Measurements from ENCODE around the gene AFTPH.
A peak's percentile ranks its signal among the peaks of the same experiment; 100 is the strongest.

AFTPH gene, protein sequence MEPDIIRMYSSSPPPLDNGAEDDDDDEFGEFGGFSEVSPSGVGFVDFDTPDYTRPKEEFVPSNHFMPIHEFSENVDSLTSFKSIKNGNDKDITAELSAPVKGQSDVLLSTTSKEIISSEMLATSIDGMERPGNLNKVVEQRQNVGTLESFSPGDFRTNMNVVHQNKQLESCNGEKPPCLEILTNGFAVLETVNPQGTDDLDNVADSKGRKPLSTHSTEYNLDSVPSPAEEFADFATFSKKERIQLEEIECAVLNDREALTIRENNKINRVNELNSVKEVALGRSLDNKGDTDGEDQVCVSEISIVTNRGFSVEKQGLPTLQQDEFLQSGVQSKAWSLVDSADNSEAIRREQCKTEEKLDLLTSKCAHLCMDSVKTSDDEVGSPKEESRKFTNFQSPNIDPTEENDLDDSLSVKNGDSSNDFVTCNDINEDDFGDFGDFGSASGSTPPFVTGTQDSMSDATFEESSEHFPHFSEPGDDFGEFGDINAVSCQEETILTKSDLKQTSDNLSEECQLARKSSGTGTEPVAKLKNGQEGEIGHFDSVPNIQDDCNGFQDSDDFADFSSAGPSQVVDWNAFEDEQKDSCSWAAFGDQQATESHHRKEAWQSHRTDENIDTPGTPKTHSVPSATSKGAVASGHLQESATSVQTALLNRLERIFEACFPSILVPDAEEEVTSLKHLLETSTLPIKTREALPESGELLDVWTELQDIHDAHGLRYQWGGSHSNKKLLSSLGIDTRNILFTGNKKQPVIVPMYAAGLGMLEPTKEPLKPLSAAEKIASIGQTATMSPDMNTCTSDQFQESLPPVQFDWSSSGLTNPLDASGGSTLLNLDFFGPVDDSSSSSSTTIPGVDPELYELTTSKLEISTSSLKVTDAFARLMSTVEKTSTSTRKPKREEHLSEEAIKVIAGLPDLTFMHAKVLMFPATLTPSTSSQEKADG

DNA sequence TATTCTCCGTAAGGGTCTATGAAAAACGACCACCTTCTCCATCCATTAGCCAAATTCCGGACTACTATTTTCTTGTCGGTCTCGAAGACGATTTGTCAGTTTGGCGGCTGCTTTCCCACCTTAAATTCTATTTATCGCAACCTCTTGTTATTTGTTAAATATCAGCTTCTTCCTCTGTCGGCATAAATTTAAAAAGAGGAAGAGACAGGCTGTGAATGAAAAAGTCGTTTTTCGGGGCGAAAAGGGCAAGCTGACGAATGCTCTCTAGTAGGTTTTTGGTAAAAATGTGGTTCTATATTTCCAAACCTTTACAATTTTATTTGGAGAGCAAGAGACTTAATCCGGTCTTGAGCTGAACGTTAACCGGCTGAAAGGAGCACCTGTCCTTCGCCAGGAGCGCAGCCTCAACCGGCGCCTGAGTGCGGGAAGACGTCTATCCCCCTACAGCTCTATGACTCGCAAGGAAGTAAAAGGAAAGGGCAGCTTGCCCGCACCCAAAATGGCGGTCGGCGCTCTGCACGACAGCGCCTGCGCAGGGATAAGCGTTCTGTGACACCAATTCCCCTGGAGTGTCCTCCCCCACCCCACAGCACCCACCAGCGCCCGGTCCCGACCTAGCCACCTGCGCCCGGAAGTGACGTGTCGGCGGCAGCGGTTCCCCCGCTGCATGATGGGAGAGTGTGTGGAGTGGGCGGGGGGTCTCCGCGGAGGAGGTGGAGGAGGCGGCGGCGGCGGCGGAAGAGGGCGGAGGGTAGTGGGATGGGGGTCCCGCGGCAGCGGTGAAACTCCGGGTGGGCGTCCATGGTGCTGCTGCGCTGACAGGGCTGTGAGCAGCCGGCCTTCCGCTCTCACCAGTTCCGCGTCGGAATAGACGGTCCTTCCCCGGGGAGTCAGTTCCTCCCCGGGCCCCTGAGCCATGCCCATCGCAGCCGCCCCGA, at the start of gene AFTPH:
AFTPH (plus strand) TSS at position 663 of the 938 bp plus-strand sequence. CDS start 27,147 bp downstream, outside the sequence.
- peak; percentile 99 for DNase-seq (ENCODE audit: low spot score)

DNA sequence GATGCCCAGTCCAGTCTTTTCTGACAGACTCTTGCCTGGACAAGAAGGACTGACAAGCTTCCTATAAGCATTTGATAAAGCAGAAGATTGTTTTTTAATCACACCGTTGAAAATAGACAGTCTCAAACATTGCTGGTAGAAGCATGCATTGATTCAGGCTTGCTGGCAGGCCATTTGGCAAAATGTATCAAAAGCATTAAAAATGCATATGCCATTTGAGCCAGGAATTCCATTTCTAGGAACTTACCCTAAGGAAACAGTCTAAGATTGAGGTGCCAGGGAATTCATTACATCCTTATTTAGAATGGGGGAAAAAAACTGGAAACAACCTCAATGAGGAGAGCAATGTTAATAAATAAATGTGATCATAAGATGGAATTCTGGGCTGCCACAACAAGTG, 49.5 kb upstream of the AFTPH start:
- DNase-seq (ENCODE audit: low spot score) = no peak

DNA sequence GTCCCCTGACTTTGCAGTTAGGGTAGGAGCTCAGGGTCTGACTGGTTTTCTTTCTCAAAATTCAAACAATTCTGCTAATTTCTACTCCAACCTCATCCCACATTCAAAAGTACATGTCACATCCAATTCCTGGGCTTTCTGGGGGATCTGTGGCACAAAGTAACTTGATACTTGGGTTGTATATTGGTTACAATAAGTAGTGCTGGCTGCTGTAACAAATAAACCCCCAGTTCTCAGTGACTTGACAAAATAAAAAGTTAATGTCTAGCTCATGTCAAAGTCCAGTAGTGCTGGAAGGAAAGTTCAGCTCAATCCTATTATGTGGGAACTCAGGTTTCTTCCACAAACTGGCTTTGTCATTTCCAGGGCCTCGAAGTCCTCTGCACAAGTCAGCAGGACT, 47.1 kb upstream of the AFTPH start:
- no peak for DNase-seq (ENCODE audit: low spot score)

DNA sequence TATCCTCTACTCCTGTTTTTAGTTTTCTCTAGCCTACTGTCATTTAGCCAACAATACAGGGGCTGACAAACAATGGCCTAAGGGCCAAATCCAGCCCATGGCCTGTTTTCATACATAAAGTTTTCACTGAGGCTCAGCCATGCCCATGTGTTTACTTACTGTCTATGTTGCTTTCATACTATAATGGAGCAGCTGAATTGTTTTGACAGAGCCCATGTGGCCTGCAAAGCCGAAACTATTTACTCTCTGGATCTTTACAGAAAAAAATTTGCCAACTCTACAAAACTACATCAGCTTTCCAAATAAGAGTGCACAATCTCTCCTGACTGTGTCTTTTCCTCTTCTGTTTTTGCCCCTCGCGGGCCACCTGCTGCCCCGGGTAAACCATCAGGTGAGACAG, 46.1 kb upstream of the AFTPH start:
- DNase-seq (ENCODE audit: low spot score) = no peak

DNA sequence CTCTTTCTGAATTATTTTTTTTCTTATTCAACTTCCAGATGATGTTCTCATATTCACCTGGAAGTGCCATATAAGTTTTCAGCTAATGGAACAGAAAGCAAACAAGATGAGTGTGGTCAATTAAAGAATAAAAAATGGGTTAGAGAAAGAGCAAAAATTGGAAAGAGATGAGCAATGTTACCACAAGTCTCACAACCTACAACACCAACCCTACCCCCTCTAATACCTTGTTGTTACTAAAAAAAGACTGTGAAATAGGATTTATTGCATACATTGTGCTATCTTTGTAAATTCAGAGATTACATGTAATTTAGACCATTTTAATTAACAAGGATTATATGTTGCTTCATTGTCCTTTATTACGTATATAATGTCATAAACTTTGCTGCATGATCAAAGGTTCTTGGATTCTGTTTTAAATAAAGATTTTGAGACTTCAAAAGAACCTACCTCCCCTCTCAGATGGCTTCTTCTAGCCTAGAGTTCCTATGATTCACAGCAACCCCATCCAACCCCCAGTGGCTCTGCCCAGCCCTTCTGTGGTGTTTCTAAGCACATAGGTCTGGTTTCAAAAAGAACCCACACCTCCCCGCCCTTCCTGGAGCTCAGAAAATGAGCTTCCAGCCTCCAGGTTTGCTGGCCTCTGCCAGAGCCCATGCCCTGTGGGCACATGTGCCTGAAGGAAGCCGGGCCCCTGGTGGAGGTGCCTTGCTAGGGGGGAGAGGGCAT, 45.5 kb upstream of the AFTPH start:
- no peak for DNase-seq (ENCODE audit: low spot score)

DNA sequence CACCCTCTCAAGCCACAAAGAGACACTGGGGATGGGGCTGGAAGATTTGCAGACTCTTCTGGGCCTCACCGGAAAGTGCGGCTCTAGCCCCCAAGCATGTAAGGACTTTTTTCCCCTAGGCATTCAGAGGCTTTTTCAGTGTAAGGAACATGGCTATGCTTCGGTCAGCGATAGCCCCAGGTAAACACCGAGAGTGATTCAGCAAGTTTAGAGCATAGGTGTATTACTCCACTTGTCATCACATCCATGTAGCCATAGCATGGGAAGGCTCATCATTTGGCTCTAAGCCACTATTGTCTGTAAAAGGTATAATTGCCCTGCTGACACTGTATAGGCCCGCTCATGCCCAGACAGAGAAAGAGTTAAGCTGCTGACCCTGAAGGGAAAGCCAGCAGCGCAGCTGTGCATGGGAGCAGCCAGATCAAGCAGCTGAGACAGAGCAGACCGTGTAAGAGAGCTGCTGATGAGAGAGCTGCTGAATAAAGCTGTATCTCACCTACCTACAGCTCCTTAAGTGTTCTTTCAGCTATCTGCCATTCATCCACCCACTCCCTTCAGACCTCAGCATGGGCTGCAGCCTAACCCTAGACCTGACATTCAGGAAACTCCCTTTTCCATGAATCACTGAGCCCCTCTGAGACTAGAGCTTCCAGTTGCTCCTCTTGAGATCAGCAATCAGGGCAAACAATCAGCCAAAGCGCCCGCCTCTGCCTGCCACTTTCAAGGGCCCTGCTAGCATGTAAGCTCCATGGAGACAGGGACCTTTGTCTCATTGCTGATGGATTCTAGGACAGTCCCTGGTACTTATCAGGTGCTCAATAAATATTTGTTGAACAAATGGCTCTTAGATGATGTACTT, 44.6 kb upstream of the AFTPH start:
- no peak for DNase-seq (ENCODE audit: low spot score)

DNA sequence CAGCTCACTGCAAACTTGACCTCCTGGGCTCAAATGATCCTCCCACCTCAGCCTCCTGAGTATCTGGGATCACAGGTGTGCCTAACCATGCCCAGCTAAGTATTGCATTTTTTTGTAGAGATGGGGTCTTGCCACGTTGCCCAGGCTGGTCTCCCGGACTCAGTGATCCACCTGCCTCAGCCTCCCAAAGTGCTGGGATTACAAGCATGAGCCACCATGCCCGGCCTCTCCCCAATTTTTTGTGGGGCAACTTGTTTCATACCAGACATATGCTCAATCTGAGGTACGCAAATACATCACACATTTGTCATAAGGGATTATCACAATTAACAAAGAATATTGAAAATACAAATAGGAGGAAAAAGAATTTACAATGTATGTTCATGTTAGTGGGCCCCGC, 42.5 kb upstream of the AFTPH start:
- DNase-seq (ENCODE audit: low spot score) = no peak

DNA sequence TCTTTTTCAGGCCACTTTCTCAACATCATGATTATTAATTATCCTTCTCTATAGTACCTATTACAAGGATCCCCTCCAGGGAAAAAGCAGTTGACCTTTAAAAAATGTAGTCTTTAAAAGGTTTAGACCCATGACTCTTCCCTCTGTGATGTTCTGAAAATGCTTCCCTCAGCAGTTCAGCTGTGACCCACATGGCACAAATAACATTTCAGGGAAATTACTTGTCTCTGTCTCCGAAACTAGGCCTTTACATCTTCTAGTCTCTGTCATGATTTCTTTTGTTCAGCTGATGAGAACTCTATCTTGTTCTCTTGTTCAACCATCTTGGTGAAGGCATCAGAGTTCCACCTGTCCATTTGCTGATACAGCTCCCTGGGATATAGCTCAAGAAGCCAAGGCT, 41.9 kb upstream of the AFTPH start:
- DNase-seq (ENCODE audit: low spot score) = no peak

DNA sequence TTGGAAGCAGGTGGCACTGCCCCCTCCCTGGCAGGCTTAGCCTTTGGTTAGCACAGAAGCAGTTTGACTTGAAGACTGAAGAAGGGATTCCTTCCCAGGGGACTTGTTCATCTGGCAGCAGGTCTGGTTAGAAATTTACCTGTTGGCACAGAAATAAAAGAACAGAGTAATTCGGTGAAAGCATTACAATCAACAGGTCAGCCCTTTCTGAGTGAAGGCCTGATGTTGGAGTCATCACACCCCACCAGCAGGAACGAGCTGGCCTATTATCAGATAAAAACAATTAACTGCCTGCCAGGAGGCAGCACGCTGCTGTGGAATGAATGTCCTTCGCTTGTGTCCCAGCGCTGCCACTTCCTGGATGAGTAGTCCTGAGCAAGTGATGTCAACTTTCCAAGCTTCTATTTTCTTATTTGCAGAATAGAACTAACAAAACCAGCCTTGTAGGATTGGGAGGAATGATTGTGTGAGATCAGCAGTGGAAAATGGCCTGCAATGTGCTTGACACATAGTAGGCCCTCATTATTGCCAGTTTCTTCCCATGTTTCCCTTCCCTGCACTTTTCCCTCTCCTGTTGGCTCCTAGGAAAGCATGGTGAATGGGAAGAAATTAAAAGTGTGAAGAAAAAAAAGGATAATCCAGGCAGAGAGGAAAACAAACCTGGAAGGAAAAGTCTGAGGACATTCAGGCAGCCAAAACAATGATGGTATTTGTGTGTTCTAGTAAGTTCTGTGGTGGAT, 41.2 kb upstream of the AFTPH start:
- DNase-seq (ENCODE audit: low spot score) = no peak

DNA sequence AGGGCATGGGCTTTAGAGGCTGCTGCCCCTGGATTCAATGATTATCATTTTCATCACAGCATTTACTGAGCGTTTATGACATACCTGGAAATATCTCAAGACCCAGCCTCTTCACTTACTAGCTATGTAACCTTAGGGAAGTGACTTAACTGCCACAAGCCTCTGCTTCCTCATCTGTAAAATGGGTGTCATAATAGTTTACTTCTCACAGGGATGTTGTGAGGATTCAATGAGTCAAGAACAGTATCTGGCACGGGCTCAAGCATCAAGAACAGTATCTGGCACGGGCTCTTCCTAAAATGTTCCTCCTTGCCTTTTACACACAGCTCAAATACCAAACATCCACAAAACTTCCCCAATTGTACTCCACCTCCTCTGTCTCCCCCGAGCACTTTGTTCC, 38.8 kb upstream of the AFTPH start:
- no peak for DNase-seq (ENCODE audit: low spot score)

DNA sequence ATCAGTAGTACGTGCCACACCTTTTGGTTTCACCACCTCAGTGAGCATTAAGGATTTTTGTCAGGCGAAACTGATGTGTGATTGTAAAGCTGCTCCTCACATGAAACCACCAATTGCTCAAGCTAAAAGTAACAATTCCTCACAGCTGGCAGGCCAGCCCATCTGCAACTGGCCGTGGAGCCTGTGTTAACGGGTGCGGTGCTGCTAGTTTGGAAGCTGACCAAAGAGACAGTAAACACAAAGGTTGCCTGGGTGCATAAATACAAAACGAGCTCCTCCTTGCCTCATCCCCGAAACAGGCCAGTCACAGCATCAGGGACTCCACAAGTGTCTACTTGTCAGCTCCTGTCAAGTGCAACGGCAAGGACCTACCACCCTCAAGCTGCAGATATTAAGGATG, 38.2 kb upstream of the AFTPH start:
- DNase-seq (ENCODE audit: low spot score) = no peak

DNA sequence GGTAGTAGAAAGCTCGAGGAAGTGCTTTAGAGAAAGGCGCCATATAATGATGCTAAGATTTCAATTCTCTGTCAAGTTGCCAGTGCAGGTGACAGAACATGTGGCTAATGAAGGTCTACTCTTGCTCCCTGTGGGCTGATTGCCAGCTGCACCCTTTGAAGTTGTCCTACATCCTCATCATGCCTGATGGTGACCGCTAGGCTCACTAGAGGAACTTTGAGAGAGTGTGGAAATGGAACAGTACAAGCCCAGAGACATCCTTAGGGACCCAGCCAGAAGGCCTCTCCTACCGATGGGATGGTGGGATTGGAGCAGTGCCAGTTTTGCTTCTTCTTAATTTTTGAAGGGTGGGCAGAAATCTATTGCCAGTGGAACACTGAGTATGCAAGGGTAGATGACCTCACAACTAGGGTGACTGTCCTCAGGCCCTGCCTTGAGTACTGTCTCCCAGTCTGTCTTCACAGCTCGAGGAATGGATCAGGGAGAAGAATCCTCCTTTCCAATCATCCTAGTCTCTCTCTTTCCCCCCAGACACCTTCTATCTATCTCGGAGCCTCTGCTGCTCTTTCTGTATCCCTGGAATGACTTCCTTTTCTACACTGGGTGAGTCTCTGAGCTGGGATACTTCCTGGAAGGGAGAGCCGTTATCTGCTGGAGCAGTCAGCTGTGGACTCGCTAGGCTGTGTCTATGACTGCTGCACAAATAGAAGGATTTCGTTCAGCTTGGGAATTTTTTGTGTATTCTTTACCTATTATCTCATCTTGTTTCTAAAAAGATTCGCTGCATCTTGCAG, 36.7 kb upstream of the AFTPH start:
- DNase-seq (ENCODE audit: low spot score) = no peak

DNA sequence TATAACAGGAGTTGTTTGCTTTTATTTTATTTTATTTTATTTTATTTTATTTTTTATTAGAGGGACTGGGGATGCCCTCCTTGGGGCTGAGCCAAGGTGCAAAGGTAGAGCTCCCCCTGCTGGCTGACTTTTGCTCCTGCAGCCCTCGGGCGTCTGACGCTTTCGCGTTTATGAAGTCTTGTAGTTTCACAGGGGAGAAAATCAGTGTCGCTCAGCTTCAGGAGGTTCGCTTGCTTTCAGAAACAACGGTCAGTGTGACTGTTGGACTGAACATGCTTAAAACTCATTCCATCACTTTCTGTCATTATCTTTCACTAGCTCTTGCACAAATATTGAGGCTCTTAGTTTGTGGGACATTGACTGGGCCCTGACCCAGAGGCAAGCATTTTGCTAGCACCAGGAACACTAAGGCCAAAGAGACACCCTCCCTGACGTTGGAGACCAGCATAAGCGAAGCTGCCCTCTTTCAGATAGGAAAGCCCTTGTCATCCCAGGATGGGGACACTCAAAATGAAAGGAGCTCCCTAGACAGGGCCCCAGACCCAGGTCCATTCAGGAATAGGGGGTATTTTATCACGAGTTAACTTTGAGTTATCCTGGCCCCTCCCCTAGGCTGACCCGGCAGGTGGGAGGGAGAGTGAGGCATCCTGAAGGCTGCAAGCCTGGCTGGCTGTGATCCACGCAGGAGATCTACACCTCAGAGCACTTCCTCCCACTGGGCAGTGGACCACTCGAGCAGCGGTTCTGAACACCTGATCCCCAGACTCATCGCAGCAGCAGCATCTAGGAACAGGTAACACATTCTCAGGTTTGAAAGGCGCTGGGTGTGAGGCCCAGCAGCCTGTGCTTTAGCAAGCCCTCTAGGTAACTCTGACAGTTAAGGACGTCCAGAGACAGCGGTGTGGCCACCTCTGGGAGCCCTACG, 35.8 kb upstream of the AFTPH start:
- DNase-seq (ENCODE audit: low spot score) = peak; percentile 58

DNA sequence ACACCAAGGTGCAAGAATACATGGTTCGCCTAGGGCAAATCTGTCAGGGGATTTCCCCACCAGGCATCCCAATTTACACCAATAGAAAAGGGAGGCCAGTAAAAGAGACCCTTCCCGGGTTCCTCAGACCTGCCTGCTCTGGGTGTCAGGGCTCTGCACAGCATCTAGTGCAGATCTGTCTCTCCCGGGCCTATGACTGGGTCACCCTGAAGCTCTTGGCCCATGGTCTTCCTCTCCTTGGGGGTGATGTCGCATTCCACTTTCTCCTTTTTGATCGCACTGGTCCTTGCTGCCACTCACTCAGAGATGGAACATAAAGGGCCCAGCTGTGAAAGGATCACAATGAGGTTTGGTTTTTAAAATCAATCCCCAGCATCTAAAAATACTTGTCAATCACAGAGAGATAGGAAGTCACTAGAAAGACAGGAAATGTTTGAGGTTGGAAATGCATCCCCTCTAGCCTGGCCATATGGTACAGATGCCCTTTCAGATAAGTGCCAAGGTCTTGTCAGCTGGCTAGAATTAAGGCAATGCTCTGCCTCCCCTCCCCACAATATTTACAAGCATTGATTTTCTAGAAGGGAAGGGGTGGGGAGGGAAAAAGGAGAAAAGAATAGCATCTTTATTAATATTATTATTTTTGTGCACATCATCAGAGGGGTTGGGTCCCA, 34.9 kb upstream of the AFTPH start:
- DNase-seq (ENCODE audit: low spot score) = no peak

DNA sequence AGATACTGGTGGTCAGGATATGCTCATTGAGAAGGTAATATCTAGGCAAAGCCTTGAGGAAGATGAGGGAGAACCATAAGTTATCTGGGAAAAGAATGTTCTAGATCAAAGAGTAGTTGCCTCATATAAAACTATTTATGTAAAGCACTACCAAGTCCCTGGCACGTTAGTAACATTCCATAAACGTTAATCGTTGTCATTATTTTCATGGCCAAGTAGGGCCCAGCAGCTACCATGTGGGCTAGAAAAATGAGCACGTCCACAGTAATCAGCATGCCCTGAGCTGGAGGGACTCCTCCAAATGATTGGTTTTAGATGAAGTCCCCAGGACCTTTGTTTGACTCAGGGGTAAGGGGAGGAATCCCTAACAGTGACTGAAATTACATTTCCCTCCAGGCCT, 32.7 kb upstream of the AFTPH start:
- DNase-seq (ENCODE audit: low spot score) = no peak

DNA sequence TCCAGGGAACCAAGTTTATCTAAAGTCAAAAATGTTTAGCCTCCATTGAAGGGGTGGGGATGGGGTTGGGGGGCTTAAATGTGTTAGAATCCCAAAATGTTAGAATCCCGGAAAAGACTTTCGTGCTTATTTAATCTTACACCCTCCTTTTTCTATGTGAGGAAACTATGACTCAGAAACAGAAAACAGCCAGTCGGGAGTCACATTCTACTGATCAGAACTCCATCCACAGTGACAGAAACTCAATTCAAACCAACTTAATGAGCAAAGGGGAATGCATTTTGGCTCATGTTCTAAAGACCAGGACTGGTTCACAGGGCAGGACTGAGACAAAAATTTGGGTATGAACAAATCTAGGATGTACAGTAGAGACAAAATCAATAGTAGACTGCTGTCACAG, 31.9 kb upstream of the AFTPH start:
- no peak for DNase-seq (ENCODE audit: low spot score)

DNA sequence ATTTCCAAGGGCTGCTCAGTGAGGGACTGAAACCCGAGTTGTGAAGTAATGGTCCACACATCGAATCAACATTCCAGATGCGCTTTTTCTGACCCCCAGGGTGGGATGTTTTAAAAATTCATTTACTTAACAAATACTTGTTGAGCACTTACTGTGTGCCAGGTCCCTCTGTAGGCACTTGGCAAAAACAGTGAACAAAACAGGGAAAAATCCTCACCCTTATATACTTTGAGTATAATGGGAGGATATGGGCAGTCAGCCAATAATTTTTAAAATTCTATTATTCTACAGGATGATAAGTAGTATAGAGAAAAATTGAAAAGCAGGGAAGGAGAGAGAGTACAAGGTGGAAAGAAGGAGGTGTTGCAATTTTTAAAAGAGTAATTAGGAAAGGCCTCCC, 31.3 kb upstream of the AFTPH start:
- no peak for DNase-seq (ENCODE audit: low spot score)

Measured in Ammon's horn (tissue), 1 donor.